NCI-H187 treated with DMSO at 0.1 percent for 48 hours (cell line): ENCODE data around the gene C2orf49.

Experiments used
- DNase-seq: peaks from one replicate; lab custom pipeline; 2025; lab: John Stamatoyannopoulos, UW

C2orf49 gene

GRCh38 chr2:105337122-105338019 lies at the start of gene C2orf49:
Gene C2orf49, plus strand, starts transcription at chr2:105337540. Its CDS starts 48 bp downstream, at chr2:105337588.
- DNase-seq = peak; percentile 10

DNA sequence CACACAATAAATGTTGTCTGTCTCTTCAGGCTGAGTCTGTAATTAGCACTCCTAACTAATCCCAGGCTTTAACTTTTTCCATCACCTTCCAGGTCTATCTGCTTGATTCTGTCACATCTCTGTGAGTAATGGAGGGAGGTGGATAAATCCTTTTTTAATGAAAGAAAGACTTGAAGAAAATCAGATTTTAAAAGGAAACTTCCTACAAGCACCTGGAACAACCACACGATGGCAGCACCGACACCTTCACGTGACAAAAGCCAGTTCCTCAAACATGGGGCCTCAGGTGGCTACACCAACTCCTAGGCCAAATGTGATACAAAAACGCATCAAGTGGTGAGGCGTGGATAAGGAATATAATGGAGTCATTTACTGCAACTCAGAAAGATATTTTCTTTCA lies 49.6 kb upstream of the C2orf49 start:
- DNase-seq = no peak

DNA sequence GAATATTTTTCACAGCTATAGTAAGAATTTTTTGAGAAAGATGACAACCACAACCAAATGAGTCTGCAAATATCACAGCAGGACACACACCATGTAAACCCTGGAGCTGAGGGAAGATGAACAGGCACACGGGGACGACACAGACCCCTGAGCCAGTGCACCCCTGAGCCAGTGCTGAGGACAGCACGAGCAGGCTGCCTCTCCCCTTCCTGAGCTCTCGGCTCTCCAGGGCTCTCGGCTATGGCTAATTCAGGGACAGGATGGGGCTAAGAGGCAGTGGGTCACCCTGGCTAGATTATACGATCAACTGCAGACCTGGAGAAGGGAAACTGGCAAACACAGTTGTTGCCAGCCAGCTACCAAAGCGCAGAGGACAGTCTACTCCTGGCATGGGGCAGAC lies 49.2 kb upstream of the C2orf49 start:
- DNase-seq = no peak

DNA sequence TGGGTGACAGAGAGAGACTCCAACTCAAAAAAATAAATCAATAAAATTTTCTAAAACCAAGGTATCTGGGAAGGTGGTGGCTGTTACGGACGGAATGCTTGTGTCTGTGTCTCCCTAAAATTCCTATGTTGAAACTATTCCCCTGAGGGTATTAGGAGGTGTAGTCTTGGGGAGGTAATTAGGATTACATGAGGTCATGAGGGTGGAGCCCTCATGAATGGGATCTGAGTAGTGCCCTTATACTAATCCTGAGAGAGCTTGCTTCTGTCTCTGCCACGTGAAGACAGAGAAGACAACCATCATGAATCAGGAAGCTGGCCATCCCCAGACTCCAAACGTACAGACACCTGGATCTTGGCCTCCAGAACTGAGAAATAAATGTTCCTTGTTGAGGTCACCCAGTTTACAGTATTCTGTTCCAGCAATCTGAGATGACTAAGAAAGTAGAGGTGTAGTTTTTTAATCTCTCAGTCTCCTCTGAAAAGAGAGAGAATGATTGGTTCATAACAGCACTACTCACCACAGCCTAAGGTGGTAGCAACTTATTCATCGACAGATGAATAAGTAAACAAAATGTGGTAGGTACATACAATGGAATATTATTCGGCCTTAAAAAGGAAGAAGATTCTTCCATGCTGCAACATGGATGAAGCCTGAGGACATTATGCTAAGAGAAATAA lies 46.2 kb upstream of the C2orf49 start:
- DNase-seq = no peak

DNA sequence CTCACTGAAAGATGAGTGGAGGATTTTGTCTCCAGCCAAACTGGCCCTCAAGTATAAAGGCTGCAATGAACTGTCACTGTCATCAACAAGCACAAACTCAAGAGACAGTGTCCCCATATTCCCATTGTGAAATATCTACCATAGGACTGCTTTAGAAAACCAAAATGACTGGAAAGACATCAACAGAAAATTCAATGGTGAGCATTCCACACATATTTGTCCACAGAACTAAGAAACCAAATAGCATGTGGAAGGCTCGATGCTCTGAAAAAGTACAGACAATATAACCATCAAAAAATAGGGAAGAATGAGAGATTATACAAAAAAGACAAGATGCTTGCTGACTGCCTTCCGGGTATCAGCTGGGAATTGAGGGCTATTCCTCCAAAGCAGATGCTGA lies 45.4 kb upstream of the C2orf49 start:
- DNase-seq = no peak

GRCh38 chr2:105294046-105294445 lies 43.3 kb upstream of the C2orf49 start:
- no peak for DNase-seq

DNA sequence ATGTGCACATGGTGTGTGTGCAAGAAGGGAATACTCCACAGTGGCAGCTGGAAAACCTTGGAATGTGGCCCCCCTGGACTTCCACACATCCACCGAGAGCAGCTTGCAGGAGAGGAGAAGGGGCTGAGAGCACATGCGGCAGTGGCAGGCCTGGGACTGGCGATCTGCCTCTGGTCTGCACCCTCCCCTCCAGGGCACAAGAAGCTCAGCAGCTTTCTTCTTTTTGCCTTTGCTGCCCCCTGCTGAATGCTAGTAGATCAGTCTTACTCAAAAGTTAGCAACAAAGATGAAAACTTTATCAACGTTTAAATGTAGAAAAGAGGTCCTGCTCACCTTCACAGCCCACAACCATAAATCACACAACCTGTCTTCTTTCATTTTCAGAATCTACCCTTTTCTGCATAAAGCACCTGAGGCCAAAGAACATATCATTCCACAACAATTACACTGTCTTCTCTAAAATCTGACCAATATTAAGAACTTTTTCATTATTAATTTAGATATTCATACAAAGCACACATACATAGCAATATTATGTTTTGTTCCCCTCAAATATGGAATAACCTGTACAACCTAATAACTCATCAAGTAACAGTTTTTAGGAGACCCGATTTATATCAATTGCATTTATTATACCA lies 42.4 kb upstream of the C2orf49 start:
- DNase-seq = no peak

DNA sequence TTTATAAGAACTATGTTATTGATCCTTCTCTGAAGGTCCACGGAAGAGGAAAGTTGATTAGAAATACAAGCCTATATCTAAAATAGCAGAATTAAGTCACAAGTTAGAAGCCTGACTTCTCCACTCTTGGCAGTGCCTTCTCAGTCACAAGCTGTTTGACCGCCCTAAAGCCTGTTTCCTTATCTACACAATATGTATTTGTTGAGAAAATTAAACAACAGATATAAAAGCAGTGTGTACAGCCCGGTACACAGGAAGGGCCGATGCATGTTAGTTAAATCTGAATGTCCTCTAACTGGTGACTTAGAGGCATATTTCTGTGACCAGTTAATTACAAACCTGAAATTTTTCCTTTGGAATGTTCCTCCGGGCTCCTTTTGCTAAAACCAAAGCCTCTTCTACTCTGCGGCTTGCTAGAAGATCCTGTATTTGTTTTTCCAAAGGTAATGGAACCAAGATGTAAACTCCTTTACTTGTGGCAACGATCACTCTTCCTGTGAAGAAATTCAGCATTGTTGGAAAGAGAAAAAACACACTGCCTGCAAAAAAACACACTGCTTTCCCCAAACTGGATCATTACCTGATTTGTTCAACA lies 41.2 kb upstream of the C2orf49 start:
- DNase-seq = no peak

DNA sequence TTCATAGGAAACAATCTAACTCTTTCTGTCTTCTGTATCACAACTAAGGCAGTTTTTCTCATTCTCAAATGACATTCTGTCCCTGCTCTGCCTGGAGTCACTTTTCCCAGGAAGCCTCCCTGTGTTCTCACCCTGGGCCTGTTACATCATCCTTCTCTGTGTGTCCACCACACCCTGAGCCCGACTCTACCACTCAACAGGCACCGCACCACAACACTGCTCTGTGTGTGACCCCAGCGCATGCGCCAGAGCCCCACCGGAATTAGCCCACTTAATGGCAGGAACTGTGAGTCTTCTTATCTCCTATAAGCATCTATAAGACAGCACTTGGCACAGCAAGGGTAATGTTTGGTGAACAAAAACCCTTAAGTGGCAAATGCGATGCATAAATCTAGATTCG lies 40.1 kb upstream of the C2orf49 start:
- DNase-seq = no peak

GRCh38 chr2:105298017-105298416 lies 39.3 kb upstream of the C2orf49 start:
- no peak for DNase-seq

- DNase-seq = no peak
Observed at GRCh38 chr2:105299290-105299689, 38.0 kb upstream of the C2orf49 start.

- DNase-seq = no peak
Observed at GRCh38 chr2:105301646-105302045, 35.7 kb upstream of the C2orf49 start.

GRCh38 chr2:105307146-105307545 lies 30.2 kb upstream of the C2orf49 start:
- DNase-seq = no peak

- DNase-seq = no peak
Observed at GRCh38 chr2:105307550-105307949, 29.8 kb upstream of the C2orf49 start.

DNA sequence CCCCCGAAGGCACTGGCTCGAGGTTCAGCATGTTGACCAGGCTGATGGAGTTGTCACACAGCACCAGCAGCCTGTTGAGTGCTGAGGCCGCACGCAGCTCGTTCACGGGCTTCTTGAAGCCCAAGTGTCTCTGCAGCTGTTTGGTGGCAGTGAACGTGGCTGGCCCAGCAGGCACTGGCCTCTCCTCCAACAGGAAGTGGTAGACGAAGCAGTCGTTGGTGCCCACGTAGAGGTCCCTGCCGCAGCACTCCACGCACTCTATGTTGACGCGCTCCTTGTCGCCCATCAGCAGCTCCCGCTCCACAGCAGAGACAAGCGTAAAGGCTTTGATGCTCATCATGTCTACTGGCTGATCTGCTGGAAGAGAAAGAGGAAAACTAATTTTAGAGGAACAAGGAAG lies 29.4 kb upstream of the C2orf49 start:
- DNase-seq = no peak

DNA sequence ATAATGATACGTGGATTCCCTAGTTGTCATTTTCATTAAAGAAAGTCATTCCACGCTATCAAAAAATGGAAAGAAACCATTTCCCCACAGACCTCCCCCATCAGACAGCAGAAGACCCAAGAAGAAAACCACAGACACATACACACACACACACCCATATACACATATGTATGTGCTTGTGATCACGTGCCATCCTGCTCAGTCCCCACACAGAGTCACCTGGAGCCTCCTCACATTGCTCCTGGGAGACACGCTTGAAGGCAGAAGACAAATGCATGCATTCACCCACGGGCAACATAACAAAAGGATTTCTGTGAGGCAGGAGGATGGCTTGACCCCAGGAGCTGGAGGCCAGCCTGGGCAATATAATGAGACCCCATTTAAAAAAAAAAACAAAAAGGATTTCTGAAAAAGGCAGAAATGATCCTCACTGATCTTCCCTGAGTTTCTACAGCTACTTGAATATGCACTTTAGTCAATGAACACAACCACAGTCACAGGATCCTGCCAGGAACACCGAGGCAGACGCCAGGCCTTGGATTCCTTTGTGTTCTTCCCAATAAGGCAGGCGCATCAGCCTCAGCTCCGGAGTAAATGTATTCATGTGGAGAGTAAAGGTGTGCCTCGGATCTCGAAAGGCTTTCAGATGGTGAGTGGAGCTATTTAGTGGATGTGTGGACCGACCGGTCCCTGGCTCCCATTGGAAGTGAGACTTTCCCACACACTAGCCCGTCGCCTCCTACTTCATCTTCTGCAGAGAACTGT lies 28.8 kb upstream of the C2orf49 start:
- no peak for DNase-seq

GRCh38 chr2:105309147-105309545 lies 28.2 kb upstream of the C2orf49 start:
- no peak for DNase-seq

DNA sequence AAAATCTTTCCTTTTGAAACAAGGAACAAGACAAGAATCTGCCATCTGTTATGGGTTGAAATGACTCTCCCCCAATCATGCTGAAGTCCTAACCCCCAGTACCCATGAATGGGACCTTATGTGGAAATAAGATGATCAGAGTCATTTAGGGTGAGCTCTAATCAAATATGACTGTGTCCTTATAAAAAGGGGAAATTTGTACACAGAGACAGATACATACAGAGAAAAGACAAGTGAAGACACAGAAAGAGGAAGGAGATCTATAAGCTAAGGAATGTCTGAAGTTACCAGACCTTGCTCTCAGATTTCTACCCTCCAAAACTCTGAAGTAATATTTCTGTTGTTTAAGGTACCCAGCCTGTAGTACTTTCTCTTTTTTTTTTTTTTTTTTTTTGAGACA lies 23.5 kb upstream of the C2orf49 start:
- no peak for DNase-seq

GRCh38 chr2:105315314-105315713 lies 22.0 kb upstream of the C2orf49 start:
- no peak for DNase-seq

- no peak for DNase-seq
Observed at GRCh38 chr2:105317937-105318336, 19.4 kb upstream of the C2orf49 start.

DNA sequence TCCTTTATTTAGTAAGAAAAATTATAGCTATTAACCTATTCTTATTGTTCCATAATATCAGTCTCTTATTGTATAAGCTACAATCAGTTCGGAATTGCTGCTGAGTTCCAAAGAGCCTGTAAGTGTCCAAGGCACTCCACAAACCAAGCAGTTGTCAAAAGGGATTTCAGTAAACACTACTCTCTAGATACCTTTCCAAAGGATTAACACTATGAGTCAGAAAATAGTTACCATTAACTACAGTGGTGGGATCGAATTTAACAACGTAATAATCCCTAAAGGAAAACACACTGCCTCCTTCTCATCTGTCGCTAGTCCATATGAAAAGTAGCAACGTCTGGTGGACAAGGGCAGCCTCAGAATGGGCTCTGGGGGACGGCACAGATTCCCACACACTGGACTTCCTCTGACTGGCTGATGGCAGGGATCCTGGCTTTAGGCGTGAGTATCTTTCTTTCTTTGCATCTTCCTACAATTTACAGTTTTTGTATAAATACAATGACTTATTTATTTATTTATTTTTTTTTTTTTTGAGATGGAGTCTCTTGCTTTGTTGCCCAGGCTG lies 16.6 kb upstream of the C2orf49 start:
- no peak for DNase-seq
